OCI-LY7 (cell line): ENCODE measurements around the gene MGAT5B. TPM values are rescaled to one million over a fixed set of nuclear protein-coding genes. Genes with fewer than 3 reads are reported as not detected.
A peak's percentile ranks its signal among the peaks of the same experiment; 100 is the strongest.

Source experiments
- BruUV-seq: library from RNA; stranded (reverse); fragments of 400-500 nt; replicated peaks from 2 replicates; lab custom pipeline; 2021; lab: Mats Ljungman, UMichigan
- CTCF ChIA-PET: fragments of 300-600 bp; sonication (Branson Sonifier 250); formaldehyde crosslinking; loops from one replicate; lab custom pipeline; 2022; ENCODE audit warnings: antibody characterized with exemption; ENCODE audit not compliant: unreplicated experiment; lab: Charles Lee
- POLR2A ChIA-PET: fragments of 300-600 bp; sonication (Branson Sonifier 250); formaldehyde crosslinking; loops from one replicate; lab custom pipeline; 2022; ENCODE audit warnings: antibody characterized with exemption; lab: Charles Lee
- DNase-seq: peaks from one replicate; pipeline ENCODE4 v3.0.0-alpha.2; 2015; ENCODE audit warnings: low spot score
- H2AFZ ChIP-seq: fragments of 200-600 bp; sonication (generic), shearing (Covaris generic); 2 replicates; pipeline ENCODE4 v1.6.1; 2014; ENCODE audit warnings: mild to moderate bottlenecking, antibody characterized with exemption, low read length, moderate library complexity
- H3K27ac ChIP-seq: fragments of 200-600 bp; sonication (generic); 2 replicates; pipeline ENCODE4 v1.5.1; 2014; ENCODE audit warnings: mixed run types, low read depth, mild to moderate bottlenecking, moderate library complexity, low read length, inconsistent platforms; ENCODE audit not compliant: poor library complexity, severe bottlenecking
- H3K36me3 ChIP-seq: fragments of 200-600 bp; sonication (generic); 2 replicates; pipeline ENCODE4 v1.6.1; 2014; ENCODE audit warnings: mild to moderate bottlenecking, antibody characterized with exemption, low read length, moderate library complexity, mixed read lengths; ENCODE audit not compliant: insufficient read depth
- H3K4me1 ChIP-seq: fragments of 200-600 bp; sonication (generic); 2 replicates; pipeline ENCODE4 v1.5.1; 2014; ENCODE audit warnings: mild to moderate bottlenecking, low read length; ENCODE audit not compliant: insufficient read depth, poor library complexity, severe bottlenecking
- H3K4me2 ChIP-seq: fragments of 200-600 bp; sonication (generic); 2 replicates; pipeline ENCODE4 v1.6.1; 2014; ENCODE audit warnings: mild to moderate bottlenecking, low read length
- H3K4me3 ChIP-seq: fragments of 200-600 bp; sonication (generic); 2 replicates; pipeline ENCODE4 v1.5.1; 2014; ENCODE audit warnings: mild to moderate bottlenecking, low read depth, low read length; ENCODE audit not compliant: poor library complexity, severe bottlenecking
- H3K79me2 ChIP-seq: fragments of 200-600 bp; sonication (generic); 2 replicates; pipeline ENCODE4 v1.6.1; 2016; ENCODE audit warnings: low read depth, mild to moderate bottlenecking, low read length, moderate library complexity, mixed read lengths; ENCODE audit not compliant: insufficient read depth
- H3K9me2 ChIP-seq: fragments of 200-600 bp; sonication (generic); 2 replicates; pipeline ENCODE4 v1.6.1; 2016; ENCODE audit warnings: mild to moderate bottlenecking, low read length, mixed read lengths; ENCODE audit not compliant: insufficient read depth
- H3K9me3 ChIP-seq: fragments of 200-600 bp; sonication (generic); 2 replicates; pipeline ENCODE4 v1.6.1; 2014; ENCODE audit warnings: mild to moderate bottlenecking, mixed run types, low read length, mixed read lengths
- H4K20me1 ChIP-seq: fragments of 200-600 bp; sonication (generic); 2 replicates; pipeline ENCODE4 v1.6.1; 2014; ENCODE audit warnings: mild to moderate bottlenecking, antibody characterized with exemption, low read length, moderate library complexity, mixed read lengths; ENCODE audit not compliant: insufficient read depth
- EZH2phosphoT487 ChIP-seq: fragments of 200-600 bp; sonication (generic); IDR thresholded peaks from 2 replicates; pipeline ENCODE4 v1.6.1; 2018; ENCODE audit warnings: low read depth, borderline replicate concordance, mild to moderate bottlenecking, mixed run types, antibody characterized with exemption, low read length, moderate library complexity, mixed read lengths
- intact Hi-C: fragments of 100-400 bp; cut with micrococcal nuclease; formaldehyde crosslinking; loops from one replicate; pipeline ENCODE4 v1.10.0; 2022; ENCODE audit not compliant: unreplicated experiment
- total RNA-seq, 2 experiments: library from RNA; depleted of rRNA in 1 of 2; stranded (reverse); fragments of >200 nt in 1 of 2; shearing (Covaris generic) in 1 of 2; gene quantifications; 2 replicates each; pipeline ENCODE4 v1.2.3, GENCODE V29; 2014 to 2022
- TF ChIP-seq, protein P1 (sequence below): fragments of 200-600 bp; sonication (generic); conservative IDR thresholded peaks from 2 replicates; pipeline ENCODE4 v1.5.1; 2014; ENCODE audit warnings: mild to moderate bottlenecking, antibody characterized with exemption, low read length, moderate library complexity, mixed read lengths

Gene MGAT5B
- total RNA-seq, 2 experiments from 2014 or later: 1.4 to 2.5 TPM

DNA sequence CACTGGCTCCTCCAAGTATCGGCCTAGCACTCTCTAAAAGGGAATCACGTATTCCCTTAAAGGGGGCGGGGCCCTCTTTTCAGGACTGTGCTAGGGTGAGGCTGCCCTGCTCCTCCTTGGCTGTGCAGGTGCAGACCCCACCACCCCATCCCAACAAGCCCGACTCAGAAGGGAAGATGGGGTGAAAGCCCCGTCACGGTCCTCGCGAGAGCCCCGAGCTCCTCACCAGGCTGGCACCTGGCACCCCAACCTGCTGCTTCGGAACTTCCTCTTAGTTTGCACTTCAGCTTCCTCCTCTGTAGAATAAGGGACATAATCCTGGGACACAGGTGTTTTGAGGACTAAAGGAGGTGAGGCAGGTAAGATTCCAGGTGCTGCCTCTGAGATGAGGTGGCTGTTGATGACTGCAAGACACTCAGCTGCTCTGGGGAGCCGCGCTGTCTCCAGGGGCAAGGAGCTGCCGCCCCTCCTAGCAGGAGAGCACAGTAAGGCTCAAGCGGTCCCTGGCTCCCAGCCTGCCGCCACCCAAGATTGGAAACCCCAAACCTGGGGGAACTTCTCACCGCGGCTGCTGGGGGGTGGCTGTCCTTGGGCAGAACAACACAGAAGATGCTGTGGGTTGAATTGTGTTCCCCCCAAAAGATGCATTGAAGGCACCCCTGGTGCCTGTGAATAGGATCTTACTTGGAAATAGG, 88.8 kb downstream of the MGAT5B start:
- POLR2A ChIA-PET: interaction anchor here (0.6 to 4.7 kb wide), 2 partner anchors 11 to 91 kb away, joined by 3 to 40 read pairs; no protein-coding TSS in a partner anchor
- BruUV-seq: no TSS peak
- peak; percentile 49 for DNase-seq
- Histone ChIP-seq H2AFZ (peak overlapping the region; percentile 35; the same call in 1 of the 2 replicates), H3K79me2 (no peaks in the 10 kb centered on the region), H3K27ac (peak overlapping the region; percentile 58), H3K36me3 (peaks cover 15% of the 10 kb centered on the region), H3K4me2 (peak overlapping the region; percentile 85), H3K4me1 (peaks cover 29% of the 10 kb centered on the region), H4K20me1 (no peaks in the 10 kb centered on the region), H3K4me3 (peak overlapping the region; percentile 61), H3K9me2 (no peaks in the 10 kb centered on the region), H3K9me3 (no peaks in the 10 kb centered on the region)
- TF ChIP-seq, protein P1, sequence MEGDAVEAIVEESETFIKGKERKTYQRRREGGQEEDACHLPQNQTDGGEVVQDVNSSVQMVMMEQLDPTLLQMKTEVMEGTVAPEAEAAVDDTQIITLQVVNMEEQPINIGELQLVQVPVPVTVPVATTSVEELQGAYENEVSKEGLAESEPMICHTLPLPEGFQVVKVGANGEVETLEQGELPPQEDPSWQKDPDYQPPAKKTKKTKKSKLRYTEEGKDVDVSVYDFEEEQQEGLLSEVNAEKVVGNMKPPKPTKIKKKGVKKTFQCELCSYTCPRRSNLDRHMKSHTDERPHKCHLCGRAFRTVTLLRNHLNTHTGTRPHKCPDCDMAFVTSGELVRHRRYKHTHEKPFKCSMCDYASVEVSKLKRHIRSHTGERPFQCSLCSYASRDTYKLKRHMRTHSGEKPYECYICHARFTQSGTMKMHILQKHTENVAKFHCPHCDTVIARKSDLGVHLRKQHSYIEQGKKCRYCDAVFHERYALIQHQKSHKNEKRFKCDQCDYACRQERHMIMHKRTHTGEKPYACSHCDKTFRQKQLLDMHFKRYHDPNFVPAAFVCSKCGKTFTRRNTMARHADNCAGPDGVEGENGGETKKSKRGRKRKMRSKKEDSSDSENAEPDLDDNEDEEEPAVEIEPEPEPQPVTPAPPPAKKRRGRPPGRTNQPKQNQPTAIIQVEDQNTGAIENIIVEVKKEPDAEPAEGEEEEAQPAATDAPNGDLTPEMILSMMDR: no peak
- no peak for TF ChIP-seq EZH2phosphoT487
- intact Hi-C loops: loop anchor here (2.0 kb wide), 1 partner anchor 54 kb away; no protein-coding TSS in a partner anchor
- CTCF ChIA-PET: interaction anchor here (1.0 kb wide), 1 partner anchor 16 kb away, joined by 3 read pairs; no protein-coding TSS in a partner anchor

DNA sequence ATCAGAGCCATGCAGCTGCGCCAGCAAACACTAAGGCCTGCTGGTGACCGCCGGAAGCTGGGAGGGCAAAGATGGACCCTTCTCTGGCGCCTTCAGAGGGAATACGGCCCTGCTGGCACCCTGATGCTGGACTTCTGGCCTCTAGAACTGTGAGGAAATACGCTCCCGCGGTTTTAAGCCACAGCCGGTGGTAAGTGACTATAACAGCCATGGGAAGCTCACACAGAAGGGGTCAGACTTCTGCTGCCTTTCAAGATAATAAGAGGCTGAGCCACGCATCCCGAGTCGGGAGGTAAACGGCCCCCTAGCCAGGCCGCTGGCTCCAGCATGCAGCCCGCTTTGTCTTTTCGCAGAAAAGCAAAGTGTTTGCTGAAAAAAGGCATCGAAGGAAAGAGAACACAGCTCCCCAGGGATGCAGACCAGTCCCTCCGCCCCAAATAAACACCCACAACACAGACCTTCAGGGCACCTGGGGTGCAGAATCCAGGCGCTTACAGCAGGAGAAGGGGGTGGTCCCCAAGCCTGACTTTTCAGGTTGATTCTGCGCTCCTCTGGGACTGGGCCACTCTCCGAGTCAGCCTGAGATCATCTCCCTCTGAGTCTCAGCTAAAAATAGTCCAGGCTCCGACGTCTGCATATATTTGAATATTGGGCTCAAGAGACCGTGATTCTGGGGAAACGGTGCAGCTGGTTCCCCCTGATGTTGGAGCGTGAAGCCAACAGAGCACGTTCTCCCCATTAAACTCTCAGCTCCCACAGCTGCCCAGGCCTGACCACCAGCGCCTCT, 89.7 kb downstream of the MGAT5B start:
- BruUV-seq: no TSS peak
- DNase-seq: peak; percentile 89
- peak overlapping the region; percentile 61 for H3K4me3 ChIP-seq
- H3K27ac ChIP-seq: peak overlapping the region; percentile 58
- H3K4me2 ChIP-seq: peak overlapping the region; percentile 85
- H3K79me2 ChIP-seq: no peaks in the 10 kb centered on the region
- no peak for TF ChIP-seq EZH2phosphoT487
- TF ChIP-seq, protein P1: 0 out of 2 replicates have a peak, but pooled peaks have one; percentile 8
- peaks cover 29% of the 10 kb centered on the region for H3K4me1 ChIP-seq
- no peaks in the 10 kb centered on the region for H3K9me3 ChIP-seq
- H3K9me2 ChIP-seq: no peaks in the 10 kb centered on the region
- intact Hi-C loops: loop anchor here (2.0 kb wide), 1 partner anchor 53 kb away; no protein-coding TSS in a partner anchor
- peaks cover 23% of the 10 kb centered on the region for H3K36me3 ChIP-seq
- H2AFZ ChIP-seq: peak overlapping the region; percentile 35; the same call in 1 of the 2 replicates
- ChIA-PET POLR2A (interaction anchor here (0.6 to 4.7 kb wide), 5 partner anchors 10 to 112 kb away, joined by 3 to 40 read pairs (median 3); no protein-coding TSS in a partner anchor), CTCF (interaction anchor here (0.5 to 1.0 kb wide), 2 partner anchors 11 to 15 kb away, joined by 3 to 4 read pairs; no protein-coding TSS in a partner anchor)
- no peaks in the 10 kb centered on the region for H4K20me1 ChIP-seq
